Dedifferentiated amniotic fluid mesenchymal stem cell (primary cell): Measurements from ENCODE around the gene NT5DC1.

Experiments used
- DNase-seq: peaks from one replicate; pipeline ENCODE4 v3.0.0-alpha.2; 2016; ENCODE audit errors: extremely low spot score

The NT5DC1 gene

GRCh38 chr6:116100419-116101301 is at the start of gene NT5DC1:
TSS of gene NT5DC1 (plus strand) at chr6:116100853. CDS start at chr6:116100931, 78 bp downstream.
- peak; percentile 51 for DNase-seq

GRCh38 chr6:116051244-116051643 is 49.4 kb upstream of the NT5DC1 start:
- no peak for DNase-seq

DNA sequence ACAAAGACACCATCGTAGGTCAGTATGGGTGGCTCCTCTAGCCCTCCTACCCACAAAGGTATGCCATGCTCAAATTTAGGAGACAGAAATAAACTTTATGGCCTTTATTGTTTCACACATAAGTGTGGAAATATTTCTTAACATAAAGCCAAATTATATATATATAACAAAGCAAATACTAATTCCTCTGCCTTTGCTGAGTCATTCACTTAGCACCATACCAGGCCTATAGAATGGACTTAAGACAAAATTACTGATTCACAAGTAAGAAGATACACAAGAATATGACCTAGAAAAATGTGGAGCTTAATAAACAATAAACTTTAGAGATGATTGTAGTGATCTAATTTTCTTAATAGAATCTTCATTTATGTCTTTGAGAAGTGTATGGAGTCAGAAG is 45.1 kb upstream of the NT5DC1 start:
- DNase-seq, result no peak

GRCh38 chr6:116057766-116058165 is 42.9 kb upstream of the NT5DC1 start:
- no peak for DNase-seq

- DNase-seq, result no peak
Measured at GRCh38 chr6:116059713-116060571, 40.7 kb upstream of the NT5DC1 start.

DNA sequence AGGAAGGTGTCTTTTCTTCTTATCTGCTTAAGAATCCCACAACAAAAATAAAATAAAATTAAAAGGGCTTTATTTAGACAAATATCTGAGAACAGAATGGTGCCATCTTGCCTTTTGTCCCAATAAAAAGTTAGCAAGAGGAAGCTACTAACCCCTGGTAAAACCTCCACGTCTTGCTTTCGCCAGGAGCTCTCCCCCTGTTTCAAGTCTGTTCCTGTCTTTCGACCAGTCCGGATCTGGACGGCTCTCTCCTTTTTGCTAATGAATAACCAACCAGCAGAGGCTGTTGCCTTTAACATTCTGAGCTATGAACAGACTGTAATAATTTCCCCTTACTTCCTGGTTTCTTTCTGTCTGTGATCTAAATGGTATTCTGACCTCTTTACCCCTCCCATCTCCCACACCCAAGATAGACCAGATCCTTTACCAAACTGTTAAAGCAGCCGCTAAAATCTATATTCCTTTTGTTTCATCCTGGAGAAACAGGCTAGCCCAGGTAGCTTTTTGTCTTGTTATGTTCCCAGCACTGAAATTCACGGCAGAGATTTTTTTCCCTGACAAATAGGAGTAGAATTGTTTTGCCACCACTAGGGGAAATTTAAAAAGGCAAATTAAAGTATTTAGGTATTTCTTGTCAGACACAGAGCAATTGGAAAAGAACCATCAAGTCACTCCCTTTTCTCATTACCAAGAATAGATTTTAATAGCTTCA is 39.9 kb upstream of the NT5DC1 start, which contains the start of gene FRK:
FRK (minus strand) TSS at position 320 of the 712 bp plus-strand sequence. CDS start 580 bp downstream, outside the sequence.
- no peak for DNase-seq

GRCh38 chr6:116062496-116062895 is 38.2 kb upstream of the NT5DC1 start:
- DNase-seq, result no peak

- DNase-seq, result no peak
Measured at GRCh38 chr6:116064666-116065065, 36.0 kb upstream of the NT5DC1 start.

DNA sequence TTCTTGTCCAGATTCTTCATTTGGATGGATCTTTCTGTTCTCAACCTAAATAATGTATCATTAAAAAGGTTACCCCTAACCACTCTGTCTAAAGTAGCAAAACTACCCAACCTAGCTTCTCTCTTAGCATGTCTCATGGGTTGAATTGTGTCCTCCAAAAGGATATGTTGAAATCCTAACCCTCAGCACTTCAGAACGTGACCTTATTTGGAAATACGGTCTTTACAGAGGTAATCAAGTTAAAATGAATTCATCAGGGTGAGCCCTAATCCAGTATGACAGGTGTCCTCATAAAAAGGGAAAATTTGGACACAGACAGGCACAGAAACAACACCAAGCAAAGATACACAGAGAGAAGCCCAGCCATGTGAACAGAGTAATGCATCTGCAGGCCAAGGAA is 33.9 kb upstream of the NT5DC1 start:
- no peak for DNase-seq

- no peak for DNase-seq
Measured at GRCh38 chr6:116070101-116070500, 30.6 kb upstream of the NT5DC1 start.

GRCh38 chr6:116070616-116071389 is 29.9 kb upstream of the NT5DC1 start:
- no peak for DNase-seq

DNA sequence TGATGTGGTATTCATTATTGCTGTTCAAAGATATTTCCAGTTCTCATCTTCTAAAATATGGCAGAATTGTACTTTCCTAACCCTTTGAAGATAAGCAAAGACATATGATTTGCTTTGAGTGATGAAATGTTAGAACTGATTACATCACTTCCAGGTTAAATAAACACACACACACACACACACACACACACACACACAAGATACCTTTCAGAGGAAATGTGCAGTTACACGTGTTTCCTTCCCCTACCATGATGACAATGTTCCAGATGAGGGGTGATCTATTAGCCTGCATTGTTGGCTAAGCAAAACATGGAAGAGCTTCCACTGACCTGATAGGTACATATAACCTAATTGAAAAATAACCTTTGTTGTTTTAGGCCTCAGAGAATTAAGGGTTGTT is 28.3 kb upstream of the NT5DC1 start:
- no peak for DNase-seq

GRCh38 chr6:116073765-116074440 is 26.8 kb upstream of the NT5DC1 start:
- DNase-seq, result no peak

- no peak for DNase-seq
Measured at GRCh38 chr6:116074732-116075390, 25.8 kb upstream of the NT5DC1 start.

GRCh38 chr6:116078522-116078921 is 22.1 kb upstream of the NT5DC1 start:
- DNase-seq, result no peak

GRCh38 chr6:116078945-116079344 is 21.7 kb upstream of the NT5DC1 start:
- DNase-seq, result no peak

DNA sequence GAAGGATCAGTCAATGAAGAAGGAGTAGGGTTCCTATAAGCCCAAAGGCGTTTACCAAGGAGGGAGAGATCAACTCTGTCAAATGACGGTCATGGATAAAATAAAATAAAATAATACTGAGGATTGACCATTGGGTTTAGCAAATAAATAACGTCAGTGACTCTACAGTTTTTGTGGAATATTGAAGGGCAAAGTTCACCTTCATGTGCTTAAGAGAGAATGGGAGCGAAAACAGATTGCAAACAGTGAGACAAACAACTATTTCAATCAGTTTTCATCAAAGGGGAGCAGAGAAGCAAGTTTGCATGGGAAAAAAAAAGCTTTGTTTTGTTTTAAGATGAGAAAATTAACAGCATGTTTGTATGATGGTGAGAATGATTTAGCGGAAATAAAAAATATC is 17.6 kb upstream of the NT5DC1 start:
- no peak for DNase-seq

- DNase-seq, result no peak
Measured at GRCh38 chr6:116084284-116084683, 16.4 kb upstream of the NT5DC1 start.

GRCh38 chr6:116087437-116088027 is 13.1 kb upstream of the NT5DC1 start:
- peak; percentile 83 for DNase-seq

GRCh38 chr6:116088946-116089345 is 11.7 kb upstream of the NT5DC1 start:
- no peak for DNase-seq
